Lower lobe of right lung (tissue), 2 donors: Measurements from ENCODE around the gene ATXN1. TPM values are rescaled to one million over a fixed set of nuclear protein-coding genes. Genes with fewer than 3 reads are reported as not detected.

Experiments used
- ATAC-seq, 2 donors: fragments of 200-7000 bp; cut with Tn5 transposase; one replicate each; pipeline ENCODE4 v1.9.1; 2020 to 2022; ENCODE audit warnings: mild to moderate bottlenecking in 2 of 2, moderate library complexity in 2 of 2
- DNase-seq: peaks from one replicate; pipeline ENCODE4 v3.0.0-alpha.2; 2020
- H3K27ac ChIP-seq: fragments of 200-600 bp; one replicate; pipeline ENCODE4 v1.8.0; 2022
- H3K27me3 ChIP-seq: fragments of 200-600 bp; one replicate; pipeline ENCODE4 v1.8.0; 2022; ENCODE audit warnings: low read depth
- H3K36me3 ChIP-seq: fragments of 200-600 bp; one replicate; pipeline ENCODE4 v1.8.0; 2022; ENCODE audit warnings: mild to moderate bottlenecking
- H3K4me1 ChIP-seq: fragments of 200-600 bp; one replicate; pipeline ENCODE4 v1.8.0; 2022
- H3K4me3 ChIP-seq: fragments of 200-600 bp; one replicate; pipeline ENCODE4 v1.8.0; 2022; ENCODE audit warnings: mild to moderate bottlenecking
- H3K9me3 ChIP-seq: fragments of 200-600 bp; one replicate; pipeline ENCODE4 v1.8.0; 2022
- intact Hi-C: fragments of 100-400 bp; cut with DNase I; formaldehyde crosslinking; loops from one replicate; pipeline ENCODE4 v1.11.0; 2022
- total RNA-seq: library from RNA; stranded (reverse); fragmentation: NEBNext Ultra II Directional; extraction: Animal tissue kit (Norgen Biotek cat#: 25700); gene quantifications from one replicate; pipeline ENCODE4 v1.2.1, GENCODE V29; 2021
- TF ChIP-seq, protein P1 (sequence below): fragments of 200-600 bp; IDR thresholded peaks from one replicate; pipeline ENCODE4 v1.8.0; 2022; ENCODE audit warnings: antibody characterized with exemption, mild to moderate bottlenecking
- donor health status: DM: no; HTN: yes; CAD: no; lungs with severe emphysema.

ATXN1 gene
- total RNA-seq, 1 donor from 2014 or later = 75.9 TPM

DNA sequence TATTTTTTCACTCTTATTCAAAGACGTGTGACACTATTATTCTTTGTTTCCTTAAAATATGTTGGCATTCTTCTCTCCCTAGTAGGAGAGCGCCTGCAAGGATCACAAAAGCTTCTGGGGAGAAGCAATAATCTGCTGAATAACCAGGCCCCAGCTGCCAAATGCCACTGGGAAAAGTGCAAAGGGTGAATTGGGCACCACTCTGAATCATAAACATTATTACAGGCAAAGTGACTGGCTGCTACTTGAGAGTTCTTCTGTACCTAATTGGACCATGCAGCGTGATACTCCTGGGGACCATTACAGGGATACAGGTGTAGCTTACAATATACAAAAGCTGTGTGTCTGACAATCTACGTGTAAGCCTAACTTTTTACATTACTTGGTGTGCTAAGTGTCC lies 152.8 kb downstream of the ATXN1 start:
- Histone ChIP-seq H3K27me3 (no peaks in the 10 kb centered on the region), H3K36me3 (peaks cover 12% of the 10 kb centered on the region), H3K4me1 (no peaks in the 10 kb centered on the region), H3K9me3 (no peaks in the 10 kb centered on the region), H3K27ac (no peak overlapping the region), H3K4me3 (no peak overlapping the region)
- DNase-seq (no peak), ATAC-seq (no peak)
- intact Hi-C loops = no loop called here
- TF ChIP-seq, protein P1, sequence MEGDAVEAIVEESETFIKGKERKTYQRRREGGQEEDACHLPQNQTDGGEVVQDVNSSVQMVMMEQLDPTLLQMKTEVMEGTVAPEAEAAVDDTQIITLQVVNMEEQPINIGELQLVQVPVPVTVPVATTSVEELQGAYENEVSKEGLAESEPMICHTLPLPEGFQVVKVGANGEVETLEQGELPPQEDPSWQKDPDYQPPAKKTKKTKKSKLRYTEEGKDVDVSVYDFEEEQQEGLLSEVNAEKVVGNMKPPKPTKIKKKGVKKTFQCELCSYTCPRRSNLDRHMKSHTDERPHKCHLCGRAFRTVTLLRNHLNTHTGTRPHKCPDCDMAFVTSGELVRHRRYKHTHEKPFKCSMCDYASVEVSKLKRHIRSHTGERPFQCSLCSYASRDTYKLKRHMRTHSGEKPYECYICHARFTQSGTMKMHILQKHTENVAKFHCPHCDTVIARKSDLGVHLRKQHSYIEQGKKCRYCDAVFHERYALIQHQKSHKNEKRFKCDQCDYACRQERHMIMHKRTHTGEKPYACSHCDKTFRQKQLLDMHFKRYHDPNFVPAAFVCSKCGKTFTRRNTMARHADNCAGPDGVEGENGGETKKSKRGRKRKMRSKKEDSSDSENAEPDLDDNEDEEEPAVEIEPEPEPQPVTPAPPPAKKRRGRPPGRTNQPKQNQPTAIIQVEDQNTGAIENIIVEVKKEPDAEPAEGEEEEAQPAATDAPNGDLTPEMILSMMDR = no peak

DNA sequence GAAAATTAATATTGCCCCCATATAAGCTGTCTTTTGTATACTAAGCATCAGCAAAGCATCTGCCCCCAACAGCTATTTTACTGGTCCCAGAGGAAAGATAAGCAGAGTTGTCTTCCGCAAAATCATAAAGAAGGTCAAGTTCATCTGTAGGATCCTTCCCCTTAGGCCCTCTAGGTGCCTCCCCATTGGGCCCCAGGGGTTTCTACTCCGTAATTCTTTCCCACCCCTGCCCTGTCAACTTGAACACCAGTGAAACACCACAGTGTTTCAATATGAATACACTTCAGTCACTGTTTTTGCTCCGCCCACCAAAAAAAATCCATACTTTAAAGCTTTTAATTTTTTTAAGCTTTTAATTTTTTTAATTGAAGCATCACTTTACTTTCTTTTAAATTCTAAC lies 159.2 kb downstream of the ATXN1 start:
- H3K4me1 ChIP-seq = no peaks in the 10 kb centered on the region
- no peak overlapping the region for H3K27ac ChIP-seq
- no peak overlapping the region for H3K4me3 ChIP-seq
- H3K36me3 ChIP-seq = peaks cover 21% of the 10 kb centered on the region
- TF ChIP-seq, protein P1 = no peak
- H3K27me3 ChIP-seq = no peaks in the 10 kb centered on the region
- ATAC-seq (no peak), DNase-seq (no peak)
- intact Hi-C loops = no loop called here
- no peaks in the 10 kb centered on the region for H3K9me3 ChIP-seq

DNA sequence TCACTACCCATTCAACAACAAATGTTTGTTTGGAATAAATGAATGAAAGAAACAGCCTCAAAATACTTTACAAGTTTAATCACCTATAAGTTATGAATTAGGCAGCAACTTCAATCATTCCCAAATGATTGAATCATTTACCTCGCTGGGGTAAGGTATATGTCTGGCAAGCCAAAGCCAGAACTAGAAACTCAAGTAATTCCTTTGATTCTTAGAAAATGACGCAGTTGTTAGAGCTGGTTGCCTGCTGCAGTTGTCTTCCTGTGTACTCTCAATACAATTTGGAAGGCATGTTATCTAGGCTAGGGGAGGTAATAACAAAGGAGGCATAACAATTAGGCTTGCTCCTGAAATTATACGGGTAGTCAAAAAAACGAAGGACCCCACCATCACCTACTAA lies 160.6 kb downstream of the ATXN1 start:
- ATAC-seq (no peak), DNase-seq (no peak)
- H3K9me3 ChIP-seq = no peaks in the 10 kb centered on the region
- H3K36me3 ChIP-seq = peaks cover 20% of the 10 kb centered on the region
- no peak overlapping the region for H3K4me3 ChIP-seq
- TF ChIP-seq, protein P1 = no peak
- no peak overlapping the region for H3K27ac ChIP-seq
- intact Hi-C loops = no loop called here
- no peaks in the 10 kb centered on the region for H3K4me1 ChIP-seq
- no peaks in the 10 kb centered on the region for H3K27me3 ChIP-seq

DNA sequence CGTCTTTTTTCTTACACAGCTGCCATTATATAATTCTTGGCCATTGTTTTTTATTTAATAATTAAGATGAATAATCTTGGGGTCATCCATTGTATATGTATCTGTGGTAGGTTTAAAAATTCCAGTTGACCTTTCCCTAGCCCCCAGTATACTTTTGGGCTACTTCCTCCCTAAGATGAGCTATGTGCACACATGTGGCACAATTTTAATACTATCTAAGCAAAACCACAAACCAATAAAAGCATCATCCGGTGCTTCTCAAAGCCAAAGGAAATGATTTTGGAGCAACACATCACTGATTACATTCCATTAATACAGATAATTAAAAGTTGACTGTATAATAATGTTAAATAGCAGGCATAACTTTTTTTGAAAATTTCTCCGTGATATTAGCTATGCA lies 161.2 kb downstream of the ATXN1 start:
- Histone ChIP-seq H3K4me1 (peaks cover 2% of the 10 kb centered on the region), H3K27me3 (no peaks in the 10 kb centered on the region), H3K4me3 (no peak overlapping the region), H3K27ac (no peak overlapping the region), H3K36me3 (peaks cover 16% of the 10 kb centered on the region), H3K9me3 (no peaks in the 10 kb centered on the region)
- no peak for DNase-seq
- TF ChIP-seq, protein P1 = no peak
- no peak for ATAC-seq
- intact Hi-C loops = no loop called here

DNA sequence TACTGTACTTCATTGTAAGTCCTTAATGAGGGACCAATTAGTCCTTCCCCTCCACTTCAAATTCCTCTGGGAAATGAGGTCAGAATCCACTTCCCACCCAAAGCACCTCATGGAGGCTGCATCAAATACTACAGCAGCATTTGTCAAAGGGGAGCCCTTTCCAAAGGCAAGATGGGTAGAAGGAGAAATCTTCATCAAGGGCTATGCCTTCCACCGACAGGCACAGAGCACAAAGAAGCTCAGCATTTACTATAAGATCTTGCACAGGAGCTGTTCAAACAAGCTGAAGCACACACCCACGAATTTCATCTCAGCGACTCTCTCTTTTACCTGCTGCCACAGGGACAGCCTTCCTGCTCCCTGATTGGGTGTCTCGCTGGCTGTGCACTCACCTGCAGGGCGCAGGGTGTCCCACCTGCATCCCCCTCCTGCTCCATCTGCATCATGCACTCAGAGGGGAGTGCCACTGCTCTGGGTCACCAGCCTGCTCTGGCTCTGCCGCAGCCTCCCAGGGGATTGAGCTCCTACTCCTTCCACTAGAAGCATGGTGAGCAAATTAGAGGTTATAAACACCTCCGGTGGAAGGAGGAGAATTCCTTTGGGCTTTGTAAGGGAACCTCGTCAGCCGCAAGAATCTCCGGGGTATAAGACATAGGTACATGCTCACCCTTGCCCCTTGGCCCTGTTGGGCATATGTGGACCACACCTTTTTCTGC lies 164.5 kb downstream of the ATXN1 start:
- H3K27me3 ChIP-seq = no peaks in the 10 kb centered on the region
- DNase-seq = no peak
- no peak for ATAC-seq

More for the DNA sequence above, 164.5 kb downstream of the ATXN1 start:
- Histone ChIP-seq H3K36me3 (no peaks in the 10 kb centered on the region), H3K27ac (no peak overlapping the region), H3K9me3 (no peaks in the 10 kb centered on the region), H3K4me1 (peaks cover 3% of the 10 kb centered on the region), H3K4me3 (no peak overlapping the region)
- intact Hi-C loops = no loop called here
- TF ChIP-seq, protein P1 = no peak
